Stimulated activated naive CD8-positive, alpha-beta T cell treated with anti-CD3 and anti-CD28 coated beads, Interleukin-15, Interleukin-2, amounts not matched to agents 100 U/mL and 50 U/mL, for 24 hours (primary cell): Measurements from ENCODE around the gene DCLK1.
A peak's percentile ranks its signal among the peaks of the same experiment; 100 is the strongest.
"Not testable (repeated sequence)": the region's sequence is repeated elsewhere in the genome, so short reads cannot be mapped to it uniquely, and the experiment has no call there.

Experiments
- ATAC-seq: fragments of 150-1000 bp; cut with Tn5 transposase; one replicate; pipeline ENCODE4 v1.10.0; 2021
- DNase-seq: peaks from one replicate; pipeline ENCODE4 v3.0.0; 2021

The DCLK1 gene

GRCh38 chr13:35984287-35984686, 146.9 kb downstream of the DCLK1 start:
- ATAC-seq (no peak), DNase-seq (no peak)

- not testable (repeated sequence) for ATAC-seq, DNase-seq
Observed at GRCh38 chr13:35983703-35984102, 147.5 kb downstream of the DCLK1 start.

DNA sequence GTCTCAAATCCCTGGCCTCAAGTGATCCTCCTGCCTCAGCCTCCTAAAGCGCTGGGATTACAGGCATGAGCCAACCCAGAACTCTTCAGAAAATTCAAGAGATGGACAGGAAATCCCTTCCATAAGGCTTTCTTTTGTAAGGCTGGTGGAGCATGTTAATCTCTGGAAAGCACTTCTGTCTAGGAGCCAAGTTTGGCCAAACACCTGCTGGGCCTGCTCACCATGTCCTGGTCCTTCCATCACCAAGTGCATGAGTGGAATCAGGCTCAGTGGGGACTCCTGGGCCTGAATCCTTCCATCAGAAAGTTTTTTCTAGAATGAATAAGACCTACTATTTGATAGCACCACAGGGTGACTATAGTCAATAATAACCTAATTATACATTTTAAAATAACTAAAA, 148.0 kb downstream of the DCLK1 start:
- DNase-seq, result no peak

GRCh38 chr13:35979361-35979951, 151.7 kb downstream of the DCLK1 start:
- no peak for DNase-seq

More for the DNA sequence above, 148.0 kb downstream of the DCLK1 start:
- no peak for ATAC-seq

DNA sequence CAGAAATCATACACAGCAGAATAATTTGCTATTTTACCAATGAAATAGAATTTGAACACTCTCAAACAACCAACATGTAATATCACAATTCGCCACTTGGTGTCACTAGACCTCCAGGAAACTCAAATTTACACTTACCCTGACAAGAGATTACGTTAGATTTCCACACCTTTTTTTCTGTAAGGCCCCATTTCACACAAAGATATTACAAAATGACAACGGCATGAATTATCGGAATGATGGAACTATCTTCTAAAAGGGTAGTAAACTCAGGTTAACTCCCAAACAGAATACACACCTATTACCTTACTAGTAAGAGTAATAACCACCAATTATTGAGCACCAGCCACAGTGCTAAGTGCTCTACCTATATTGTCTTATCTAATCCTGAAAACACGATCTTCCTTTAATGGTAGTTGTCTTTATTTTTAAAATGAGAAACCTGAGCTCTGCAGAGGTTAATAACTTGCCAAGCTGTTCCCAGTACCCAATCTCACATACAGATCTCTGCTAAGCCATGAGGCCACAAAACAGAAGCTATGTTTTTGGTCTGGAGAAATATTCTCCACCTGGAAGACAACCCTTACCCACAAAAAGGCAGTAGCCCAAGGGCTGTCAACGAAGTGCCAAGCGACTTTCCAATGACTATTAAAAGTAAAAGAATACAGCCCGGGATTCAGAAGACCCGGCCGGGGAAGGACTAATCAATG, 152.4 kb downstream of the DCLK1 start:
- DNase-seq (peak; percentile 21), ATAC-seq (no peak)

More at GRCh38 chr13:35979361-35979951, 151.7 kb downstream of the DCLK1 start:
- ATAC-seq, result no peak

DNA sequence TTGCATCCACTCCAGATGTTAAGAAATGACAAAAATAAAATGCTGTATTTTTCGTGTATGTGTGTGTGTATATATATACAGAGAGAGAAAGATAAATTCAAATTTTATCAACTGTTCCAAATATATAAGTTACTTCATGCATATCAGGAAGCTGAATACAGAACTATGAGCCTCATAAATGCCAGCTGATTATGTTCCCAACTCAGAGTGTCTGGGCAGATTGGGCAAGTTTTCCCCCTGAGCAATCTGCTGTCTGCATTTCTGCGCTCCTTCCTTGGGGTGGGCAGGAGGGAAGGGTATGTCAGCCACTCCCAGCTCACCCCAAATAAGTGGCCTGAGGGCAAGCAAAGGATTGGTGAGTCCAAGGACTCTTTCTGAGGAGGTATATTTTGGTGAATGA, 154.1 kb downstream of the DCLK1 start:
- no peak for ATAC-seq
- no peak for DNase-seq

- ATAC-seq (no peak), DNase-seq (no peak)
Observed at GRCh38 chr13:35976126-35976525, 155.1 kb downstream of the DCLK1 start.

GRCh38 chr13:35966951-35967350, 164.2 kb downstream of the DCLK1 start:
- not testable (repeated sequence) for DNase-seq

GRCh38 chr13:35966024-35966423, 165.2 kb downstream of the DCLK1 start:
- DNase-seq, result no peak
- ATAC-seq, result no peak

More at GRCh38 chr13:35966951-35967350, 164.2 kb downstream of the DCLK1 start:
- ATAC-seq, result not testable (repeated sequence)

DNA sequence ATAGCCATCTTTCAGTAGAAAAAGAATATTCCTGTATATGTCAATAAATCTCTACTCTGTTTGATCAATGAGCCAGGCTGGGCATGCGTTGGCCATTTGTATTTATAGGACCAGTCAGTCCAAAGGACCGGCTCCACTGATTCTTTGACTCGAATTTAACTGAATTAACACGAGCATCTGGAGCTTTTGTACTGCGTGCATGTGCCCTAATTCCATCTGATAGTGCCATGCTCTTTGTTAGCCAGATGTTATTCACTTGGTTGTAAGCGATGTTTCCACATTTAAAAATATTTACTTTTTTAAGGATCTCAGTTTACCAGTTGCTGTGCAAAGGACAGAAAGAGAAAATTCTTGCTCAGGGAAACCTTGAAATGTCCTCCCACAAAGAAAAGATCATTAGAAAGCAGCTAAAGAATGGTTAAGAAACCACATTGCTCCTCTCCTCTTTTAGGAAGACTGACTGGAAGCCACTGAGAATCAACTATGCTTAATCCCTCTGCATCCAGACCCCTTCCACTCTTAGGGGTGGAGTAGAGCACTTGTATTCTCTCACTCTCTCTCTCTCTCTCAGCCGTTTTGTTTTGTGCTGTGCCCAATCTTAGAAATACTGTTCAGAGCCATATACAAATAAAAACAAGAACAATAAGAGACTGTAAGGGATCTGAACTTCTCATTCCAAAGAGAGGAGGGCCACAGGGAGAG, 165.8 kb downstream of the DCLK1 start:
- no peak for DNase-seq

DNA sequence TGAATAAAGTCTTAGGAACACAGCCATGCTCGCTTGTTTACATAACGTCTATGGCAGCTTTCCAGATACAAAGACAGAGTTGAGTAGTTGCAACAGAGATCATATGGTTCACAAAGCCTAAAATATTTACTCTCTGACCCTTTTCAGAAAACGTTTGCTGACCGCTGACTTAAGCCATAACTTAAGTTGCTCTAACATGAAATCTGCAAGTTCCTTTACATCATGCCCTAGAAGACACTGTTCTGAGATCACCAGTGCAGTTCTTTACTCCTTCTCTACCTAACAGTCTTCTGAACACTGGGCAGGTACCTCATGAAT, 166.4 kb downstream of the DCLK1 start:
- ATAC-seq (no peak), DNase-seq (no peak)

More for the DNA sequence above, 165.8 kb downstream of the DCLK1 start:
- ATAC-seq, result no peak

DNA sequence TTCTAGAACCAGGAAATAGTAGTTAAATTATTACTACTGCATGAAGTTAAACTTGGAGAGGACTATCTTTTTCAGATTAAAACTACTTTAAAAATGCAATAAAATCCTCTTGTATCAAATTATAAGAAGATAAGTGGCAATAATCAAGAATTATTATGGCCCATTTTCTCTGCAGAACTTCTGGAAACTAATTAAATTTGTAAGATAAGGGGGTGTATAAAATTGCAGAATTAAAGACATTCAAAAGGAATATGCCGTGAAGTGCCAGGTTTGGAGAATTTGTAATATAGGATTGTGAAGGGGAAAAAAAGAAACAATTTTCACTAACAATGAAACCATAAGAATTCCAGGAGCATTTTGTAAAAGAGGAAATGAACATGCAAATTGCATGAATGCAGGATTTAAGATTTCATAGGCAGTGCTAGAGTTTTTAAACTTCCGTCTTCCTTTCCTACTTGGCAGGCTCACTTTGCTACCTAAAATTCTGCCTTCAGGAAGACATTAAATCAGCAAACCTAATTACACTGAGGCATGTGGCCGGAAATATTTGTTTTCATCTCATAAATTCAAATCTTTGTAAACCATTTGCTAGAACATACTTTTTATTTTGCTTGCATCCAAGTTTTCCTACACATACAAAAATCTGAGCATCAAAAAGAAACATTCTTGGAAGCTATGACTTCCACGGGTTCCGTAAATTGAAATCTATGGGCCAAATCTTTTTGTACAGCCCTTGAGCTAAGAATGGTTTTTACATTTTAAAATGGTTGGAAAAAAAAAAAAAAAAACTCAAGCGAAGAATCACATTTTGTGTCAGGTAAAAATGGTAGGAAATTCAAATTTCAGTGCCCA, 166.9 kb downstream of the DCLK1 start:
- DNase-seq (no peak), ATAC-seq (no peak)

DNA sequence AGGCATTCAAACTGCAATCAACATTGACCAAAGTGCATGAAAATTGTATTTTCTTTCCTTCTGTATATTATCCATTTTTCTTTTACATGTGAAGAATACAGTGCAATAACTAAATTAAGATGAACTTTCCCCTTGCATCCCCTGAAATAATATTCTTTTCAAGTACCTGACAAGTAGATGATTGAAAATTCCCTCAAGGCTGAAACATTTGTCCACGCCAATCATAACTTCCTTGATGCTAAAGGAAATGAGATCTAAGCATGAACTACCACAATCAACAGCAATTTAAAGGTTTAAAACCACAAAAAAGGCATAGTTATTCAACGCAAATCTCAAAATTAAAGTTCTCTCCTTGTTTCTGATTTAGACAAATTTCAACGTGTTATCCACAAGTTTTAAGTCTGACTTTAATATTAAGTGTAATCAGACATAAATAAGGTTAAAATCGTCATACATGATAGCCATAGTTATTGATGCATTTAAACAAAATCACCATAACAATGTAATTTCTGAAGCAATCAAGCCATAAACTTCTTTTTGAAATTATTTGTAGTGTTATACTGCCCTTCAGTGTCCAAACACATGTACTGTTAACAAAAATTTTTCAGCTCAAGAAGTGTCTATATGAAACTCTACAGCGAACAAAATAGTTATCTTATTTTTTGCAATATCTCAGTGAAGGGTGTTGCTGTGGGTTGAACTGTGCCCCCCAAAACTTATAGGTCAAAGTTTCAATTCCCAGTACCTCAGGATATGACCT, 169.5 kb downstream of the DCLK1 start:
- no peak for DNase-seq
- ATAC-seq, result no peak

- DNase-seq, result no peak
Observed at GRCh38 chr13:35961002-35961401, 170.2 kb downstream of the DCLK1 start.

GRCh38 chr13:35957996-35958395, 173.2 kb downstream of the DCLK1 start:
- no peak for DNase-seq
- ATAC-seq, result peak; percentile 19

More at GRCh38 chr13:35961002-35961401, 170.2 kb downstream of the DCLK1 start:
- ATAC-seq, result no peak

DNA sequence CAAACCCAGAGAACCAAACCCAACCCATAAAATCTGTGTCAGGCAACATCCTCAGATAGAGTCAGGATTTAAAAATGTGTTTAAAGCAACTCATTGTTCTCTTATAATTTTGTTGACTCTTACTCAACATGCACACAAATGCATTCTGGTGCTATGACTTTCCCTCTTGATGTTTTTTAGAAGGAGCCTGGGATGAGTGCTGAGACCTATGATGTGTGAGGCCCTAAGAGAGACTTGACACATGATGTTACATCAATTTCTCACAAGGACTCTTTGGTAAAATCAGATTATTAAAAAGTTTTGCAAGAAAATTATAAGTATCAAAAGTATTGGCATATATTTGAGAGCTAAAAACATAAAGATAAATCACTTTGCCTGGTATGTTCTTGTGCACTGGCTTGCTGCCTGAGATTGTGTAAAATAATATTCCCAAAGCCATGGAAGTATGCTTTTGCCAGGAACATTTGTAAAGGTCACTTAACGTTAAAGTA, 173.9 kb downstream of the DCLK1 start:
- DNase-seq (no peak), ATAC-seq (no peak)

GRCh38 chr13:35956074-35956473, 175.1 kb downstream of the DCLK1 start:
- ATAC-seq (no peak), DNase-seq (no peak)

GRCh38 chr13:35954207-35954560, 177.0 kb downstream of the DCLK1 start:
- ATAC-seq (no peak), DNase-seq (no peak)

DNA sequence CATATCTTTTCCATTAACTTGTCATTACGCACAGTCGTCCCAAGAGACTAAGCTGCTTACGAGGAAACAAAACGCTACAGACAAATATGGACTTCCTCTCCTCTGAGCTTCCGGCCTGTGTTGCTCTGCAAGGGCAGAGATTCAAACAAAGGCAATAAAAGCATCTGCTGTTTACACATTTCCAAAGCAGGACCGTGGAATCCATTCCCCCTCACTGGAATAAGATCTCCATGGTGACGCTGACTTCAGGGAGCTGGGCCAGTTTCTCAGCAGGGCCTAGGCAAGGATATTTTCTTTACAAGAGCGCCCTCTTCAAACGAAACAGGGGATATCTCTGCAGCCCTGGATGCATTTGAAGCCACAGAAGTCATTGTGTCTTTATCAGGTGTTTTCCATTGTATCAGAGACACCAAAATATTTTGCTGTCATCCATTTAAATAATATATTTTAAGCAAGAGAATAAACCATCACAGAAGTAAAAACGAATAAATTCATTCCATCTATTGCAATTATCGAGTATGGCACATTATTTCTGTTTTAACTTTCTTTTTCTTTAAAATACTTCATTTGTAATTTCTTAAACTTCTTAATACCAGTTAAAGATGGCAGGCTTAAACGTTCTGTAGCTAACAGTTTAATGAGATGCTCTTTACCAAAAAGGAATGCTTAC, 177.5 kb downstream of the DCLK1 start:
- DNase-seq (no peak), ATAC-seq (no peak)

DNA sequence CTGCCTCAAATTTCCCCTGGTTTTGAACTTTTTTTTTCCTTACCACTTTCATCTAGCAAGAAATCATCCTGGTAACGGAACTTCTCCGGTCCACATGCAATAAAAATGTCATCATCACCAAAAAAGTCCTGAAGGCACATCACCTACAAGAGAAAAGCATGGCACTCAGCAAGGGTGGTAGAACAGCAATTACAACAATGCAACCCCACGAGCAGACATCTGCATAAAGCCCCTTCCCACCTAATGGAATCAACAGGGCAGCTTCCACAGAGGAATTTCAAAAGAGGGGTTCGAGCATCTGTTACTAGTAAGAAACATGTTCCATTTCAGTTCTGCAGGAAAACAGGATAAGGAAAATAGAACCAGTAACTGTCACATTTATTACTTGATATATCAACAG, 183.9 kb downstream of the DCLK1 start:
- DNase-seq (no peak), ATAC-seq (no peak)

DNA sequence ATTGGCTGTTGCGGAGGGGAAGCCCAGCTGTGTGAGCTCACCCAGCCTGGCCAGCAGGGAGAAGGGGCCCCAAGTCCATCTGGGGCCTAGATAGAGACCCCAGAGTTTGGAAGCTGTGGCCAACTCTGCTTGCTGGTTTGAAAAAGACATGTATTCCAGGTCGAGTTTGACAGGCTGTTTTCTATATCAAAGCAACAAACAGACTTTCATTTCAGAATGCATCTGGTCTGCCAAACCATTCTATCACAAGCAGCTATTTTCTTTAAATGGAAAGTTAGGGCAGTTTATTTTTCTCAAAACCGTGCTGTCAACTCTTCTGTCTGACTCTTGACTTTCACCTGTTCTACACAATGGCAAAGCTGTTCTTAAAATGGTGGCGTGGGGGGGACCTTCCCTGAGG, 185.8 kb downstream of the DCLK1 start:
- DNase-seq, result no peak
- no peak for ATAC-seq
